IMR-90 (cell line): Measurements from ENCODE around the gene ZNF385C. TPM values are rescaled to one million over a fixed set of nuclear protein-coding genes. Genes with fewer than 3 reads are reported as not detected.

ENCODE experiments used
- ATAC-seq: fragments of 200-7000 bp; cut with Tn5 transposase; 2 replicates; pipeline ENCODE4 v1.9.1; 2020; ENCODE audit warnings: low read depth, mild to moderate bottlenecking, moderate library complexity
- BruUV-seq: library from RNA; stranded (reverse); fragments of 400-500 nt; replicated peaks from 2 replicates; lab custom pipeline; 2021; lab: Mats Ljungman, UMichigan
- CTCF ChIA-PET: fragments of 300-600 bp; formaldehyde crosslinking; extraction: SDS; loops from one replicate; lab custom pipeline; 2021; ENCODE audit warnings: antibody characterized with exemption; lab: Yijun Ruan, JAX
- POLR2A ChIA-PET: fragments of 300-600 bp; sonication (Branson Sonifier 250); formaldehyde crosslinking; loops from one replicate; lab custom pipeline; 2022; ENCODE audit warnings: antibody characterized with exemption; ENCODE audit not compliant: unreplicated experiment; lab: Charles Lee
- DNase-seq: peaks from one replicate; pipeline ENCODE4 v3.0.0; 2013
- H2AFZ ChIP-seq: replicated peaks from 2 replicates; pipeline ENCODE3; 2013; ENCODE audit warnings: low read length, mild to moderate bottlenecking; ENCODE audit not compliant: poor library complexity
- H2AK5ac ChIP-seq: 2 replicates; pipeline ENCODE4 v1.6.1; 2013; ENCODE audit warnings: low read depth, low read length, inconsistent platforms
- H2AK9ac ChIP-seq: replicated peaks from 2 replicates; pipeline ENCODE3; 2013; ENCODE audit warnings: mild to moderate bottlenecking, low read depth, low read length, moderate library complexity; ENCODE audit not compliant: poor library complexity
- H2BK120ac ChIP-seq: 2 replicates; pipeline ENCODE4 v1.6.1; 2013; ENCODE audit warnings: low read depth, low read length, inconsistent platforms
- H2BK15ac ChIP-seq: 3 replicates; pipeline ENCODE4 v1.6.1; 2013; ENCODE audit warnings: low read depth, low read length, inconsistent platforms
- H2BK20ac ChIP-seq: 2 replicates; pipeline ENCODE4 v1.6.1; 2013; ENCODE audit warnings: low read depth, mild to moderate bottlenecking, inconsistent platforms, low read length, moderate library complexity
- H2BK5ac ChIP-seq: 2 replicates; pipeline ENCODE4 v1.6.1; 2013; ENCODE audit warnings: mild to moderate bottlenecking, low read depth, low read length, inconsistent platforms; ENCODE audit not compliant: poor library complexity, severe bottlenecking
- H3K14ac ChIP-seq: replicated peaks from 2 replicates; pipeline ENCODE4 v1.6.1; 2013; ENCODE audit warnings: low read depth, low read length, inconsistent platforms
- H3K18ac ChIP-seq: 2 replicates; pipeline ENCODE4 v1.6.1; 2013; ENCODE audit warnings: low read depth, low read length, control low read depth
- H3K23ac ChIP-seq: 2 replicates; pipeline ENCODE4 v1.6.1; 2013; ENCODE audit warnings: low read depth, low read length, inconsistent platforms
- H3K27ac ChIP-seq: 2 replicates; pipeline ENCODE4 v1.5.1; 2013; ENCODE audit warnings: mild to moderate bottlenecking, control low read depth, low read length; ENCODE audit not compliant: insufficient read depth
- H3K27me3 ChIP-seq: 2 replicates; pipeline ENCODE4 v1.6.1; 2013; ENCODE audit warnings: low read length; ENCODE audit not compliant: control insufficient read depth, insufficient read depth
- H3K36me3 ChIP-seq: 2 replicates; pipeline ENCODE4 v1.6.1; 2013; ENCODE audit warnings: low read length, mixed read lengths; ENCODE audit not compliant: control insufficient read depth, insufficient read depth
- H3K4ac ChIP-seq: 2 replicates; pipeline ENCODE4 v1.6.1; 2013; ENCODE audit warnings: low read depth, low read length, inconsistent platforms
- H3K4me1 ChIP-seq: 2 replicates; pipeline ENCODE4 v1.6.1; 2013; ENCODE audit warnings: low read length, mixed read lengths; ENCODE audit not compliant: control insufficient read depth, insufficient read depth
- H3K4me2 ChIP-seq: 2 replicates; pipeline ENCODE4 v1.6.1; 2013; ENCODE audit warnings: low read depth, mild to moderate bottlenecking, control low read depth, low read length, moderate library complexity
- H3K4me3 ChIP-seq: 2 replicates; pipeline ENCODE4 v1.5.1; 2013; ENCODE audit warnings: low read depth, mild to moderate bottlenecking, control low read depth, low read length, moderate library complexity; ENCODE audit not compliant: insufficient read depth
- H3K56ac ChIP-seq: 2 replicates; pipeline ENCODE4 v1.6.1; 2013; ENCODE audit warnings: low read length, inconsistent platforms; ENCODE audit not compliant: insufficient read depth; ENCODE audit errors: extremely low read depth
- H3K79me1 ChIP-seq, 2 experiments: 2 replicates each; pipeline ENCODE4 v1.6.1; 2013; ENCODE audit warnings: low read length in 2 of 2, inconsistent platforms in 1 of 2, low read depth in 1 of 2
- H3K9ac ChIP-seq: 2 replicates; pipeline ENCODE4 v1.6.1; 2013; ENCODE audit warnings: low read depth, low read length, control low read depth
- H3K9me1 ChIP-seq: 2 replicates; pipeline ENCODE4 v1.6.1; 2013; ENCODE audit warnings: low read length, inconsistent platforms; ENCODE audit not compliant: insufficient read depth
- H3K9me3 ChIP-seq: 2 replicates; pipeline ENCODE4 v1.6.1; 2013; ENCODE audit warnings: low read length; ENCODE audit not compliant: control insufficient read depth, insufficient read depth
- H4K20me1 ChIP-seq: 2 replicates; pipeline ENCODE4 v1.6.1; 2013; ENCODE audit warnings: low read length, inconsistent platforms; ENCODE audit not compliant: insufficient read depth
- H4K5ac ChIP-seq: 2 replicates; pipeline ENCODE4 v1.6.1; 2013; ENCODE audit warnings: mild to moderate bottlenecking, low read depth, low read length, control low read depth
- H4K8ac ChIP-seq, 2 experiments: 2 replicates each; pipeline ENCODE4 v1.6.1; 2013; ENCODE audit warnings: low read depth in 2 of 2, low read length in 2 of 2, control low read depth in 1 of 2, inconsistent platforms in 1 of 2
- H4K91ac ChIP-seq: 2 replicates; pipeline ENCODE4 v1.6.1; 2013; ENCODE audit warnings: low read depth, low read length, inconsistent platforms; ENCODE audit not compliant: insufficient read depth
- BHLHE40 ChIP-seq: fragments of 150-350 bp; IDR thresholded peaks from 2 replicates; pipeline ENCODE4 v1.6.1; 2016; ENCODE audit warnings: mild to moderate bottlenecking, low read depth, low read length
- CHD1 ChIP-seq: IDR thresholded peaks from 2 replicates; pipeline ENCODE4 v1.6.1; 2012; ENCODE audit warnings: low read depth, low read length, improper control_type of control experiment
- ELK1 ChIP-seq: fragments of 150-350 bp; IDR thresholded peaks from 2 replicates; pipeline ENCODE4 v1.6.1; 2016; ENCODE audit warnings: low read depth, mild to moderate bottlenecking, low read length, moderate library complexity, borderline replicate concordance
- FOS ChIP-seq: fragments of 150-350 bp; IDR thresholded peaks from 2 replicates; pipeline ENCODE4 v1.6.1; 2016; ENCODE audit warnings: low read depth, low read length
- MAZ ChIP-seq: IDR thresholded peaks from 2 replicates; pipeline ENCODE4 v1.6.1; 2012; ENCODE audit warnings: low read depth, mild to moderate bottlenecking, low read length, improper control_type of control experiment, moderate library complexity, borderline replicate concordance
- MXI1 ChIP-seq: IDR thresholded peaks from 2 replicates; pipeline ENCODE4 v1.6.1; 2012; ENCODE audit warnings: low read depth, mild to moderate bottlenecking, low read length, moderate library complexity, borderline replicate concordance
- RAD21 ChIP-seq: IDR thresholded peaks from 2 replicates; pipeline ENCODE4 v1.6.1; 2012; ENCODE audit warnings: low read length, improper control_type of control experiment
- RFX5 ChIP-seq: IDR thresholded peaks from 2 replicates; pipeline ENCODE4 v1.8.0; 2012; ENCODE audit warnings: low read depth, mild to moderate bottlenecking, low read length, moderate library complexity
- SMC3 ChIP-seq: fragments of 150-350 bp; IDR thresholded peaks from 2 replicates; pipeline ENCODE4 v1.6.1; 2016; ENCODE audit warnings: low read depth, mild to moderate bottlenecking, antibody characterized with exemption, low read length, moderate library complexity
- USF2 ChIP-seq: fragments of 150-350 bp; IDR thresholded peaks from 2 replicates; pipeline ENCODE4 v1.6.1; 2017; ENCODE audit warnings: mild to moderate bottlenecking, antibody characterized with exemption, low read length, low read depth
- WGBS, 2 experiments: methylation state at CpG; one replicate each; pipeline versions ENCODE4 v1.1.5 to v1.1.7; 2013; ENCODE audit warnings: missing lambda C conversion rate in 2 of 2; ENCODE audit not compliant: insufficient read length in 1 of 2; ENCODE audit errors: extremely low coverage in 2 of 2; 5-methylcytosine and 5-hydroxymethylcytosine counted together
- dilution Hi-C: fragments of 300-500 bp; cut with HindIII; formaldehyde crosslinking; loops from one replicate; pipeline ENCODE4 v1.14.3; 2018; ENCODE audit warnings: low sequenced_read_pairs; ENCODE audit not compliant: unreplicated experiment
- in situ Hi-C: fragments of 300-500 bp; cut with MboI; formaldehyde crosslinking; loops from 3 replicates; pipeline ENCODE4 v1.14.3; 2019; ENCODE audit warnings: low sequenced_read_pairs, inconsistent platforms, mixed read lengths
- intact Hi-C: fragments of 100-400 bp; cut with micrococcal nuclease; formaldehyde crosslinking; loops from 2 replicates; pipeline ENCODE4 v1.10.0; 2022
- polyA plus RNA-seq, 3 experiments: library from polyadenylated mRNA; depleted of rRNA; stranded (reverse); fragments of >200 nt; gene quantifications; 2 replicates each; pipeline ENCODE4 v1.2.3, GENCODE V29; 2012; ENCODE audit warnings: low replicate concordance in 1 of 3
- total RNA-seq: library from RNA; depleted of rRNA; stranded (reverse); fragments of >200 nt; gene quantifications from 2 replicates; pipeline ENCODE4 v1.2.3, GENCODE V29; 2012

Gene ZNF385C
- total and polyA plus RNA-seq, 2 of the 4 experiments (the other 2 are of a cell fraction) = not detected

GRCh38 chr17:42131981-42132432 is 33.7 kb upstream of the ZNF385C start:
- Histone ChIP-seq H3K4me3 (no peak overlapping the region), H3K4ac (no peak overlapping the region; the same call in 1 of the 2 replicates), H4K5ac (no peak overlapping the region), H3K14ac (peak overlapping the region; percentile 16; the same call in 1 of the 2 replicates), H2AK9ac (no peak overlapping the region), H2BK20ac (no peak overlapping the region), H4K20me1 (peaks cover 65% of the 10 kb centered on the region), H3K79me1 (peaks cover 49 to 90% of the 10 kb centered on the region in 2 experiments), H3K27ac (peak overlapping the region; percentile 49; the same call in 1 of the 2 replicates), H4K8ac (no peak overlapping the region), H2BK120ac (no peak overlapping the region), H3K36me3 (peaks cover 34% of the 10 kb centered on the region), H2AFZ (no peak overlapping the region), H3K18ac (no peak overlapping the region), H3K23ac (peak overlapping the region; percentile 84; the same call in 1 of the 2 replicates), H3K4me1 (peaks cover 27% of the 10 kb centered on the region), H2BK5ac (peak overlapping the region; percentile 37), H3K9me3 (no peaks in the 10 kb centered on the region), H4K91ac (no peak overlapping the region), H3K27me3 (no peaks in the 10 kb centered on the region), H3K9me1 (peaks cover 52% of the 10 kb centered on the region), H3K9ac (no peak overlapping the region), H3K4me2 (peak overlapping the region; percentile 19; the same call in 1 of the 2 replicates), H2AK5ac (no peak overlapping the region), H2BK15ac (no peak overlapping the region), H3K56ac (no peak overlapping the region)
- DNase-seq (peak; percentile 28), ATAC-seq (no peak)
- POLR2A ChIA-PET = no interaction called here
- CTCF ChIA-PET = interaction anchor here (0.8 to 0.9 kb wide), 2 partner anchors 49 to 395 kb away, joined by 3 to 4 read pairs; partner anchors contain the start of gene KCNH4
- BruUV-seq = no TSS peak
- in situ Hi-C loops (no loop called here), intact Hi-C loops (loop anchor here (10.0 kb wide), 1 partner anchor 393 kb away; no protein-coding TSS in a partner anchor), dilution Hi-C loops (no loop called here)
- no peak for TF ChIP-seq FOS
- TF ChIP-seq RAD21 = no peak
- TF ChIP-seq MAZ = no peak
- no peak for TF ChIP-seq SMC3
- TF ChIP-seq RFX5 = no peak
- TF ChIP-seq CHD1 = no peak
- TF ChIP-seq BHLHE40 = no peak
- no peak for TF ChIP-seq MXI1
- no peak for TF ChIP-seq ELK1
- TF ChIP-seq USF2 = no peak
- WGBS, 2 experiments = no CpG with 5 or more reads among the region's 4 CpGs
